ENCODE results near the gene ZCCHC8.
"Not testable (repeated sequence)": the region's sequence is repeated elsewhere in the genome, so short reads cannot be mapped to it uniquely, and the experiment has no call there.

ZCCHC8 gene

GRCh38 chr12:122473543-122474323, 27.0 kb downstream of the ZCCHC8 start:
- H3K4me3 ChIP-seq (ENCODE audit: low read depth, low read length): no peak overlapping the region

- H3K4me3 ChIP-seq (ENCODE audit: low read depth, low read length): no peak overlapping the region
Measured at GRCh38 chr12:122471324-122472226, 29.2 kb downstream of the ZCCHC8 start.

GRCh38 chr12:122470576-122470975, 30.2 kb downstream of the ZCCHC8 start:
- not testable (repeated sequence) for H3K4me3 ChIP-seq (ENCODE audit: low read depth, low read length)

- not testable (repeated sequence) for H3K4me3 ChIP-seq (ENCODE audit: low read depth, low read length)
Measured at GRCh38 chr12:122469856-122470255, 30.9 kb downstream of the ZCCHC8 start.

- no peak overlapping the region for H3K4me3 ChIP-seq (ENCODE audit: low read depth, low read length)
Measured at GRCh38 chr12:122467983-122468382, 32.7 kb downstream of the ZCCHC8 start.

GRCh38 chr12:122464317-122465042, 36.3 kb downstream of the ZCCHC8 start:
- not testable (repeated sequence) for H3K4me3 ChIP-seq (ENCODE audit: low read depth, low read length)

GRCh38 chr12:122460641-122461040, 40.1 kb downstream of the ZCCHC8 start:
- H3K4me3 ChIP-seq (ENCODE audit: low read depth, low read length): no peak overlapping the region

- no peak overlapping the region for H3K4me3 ChIP-seq (ENCODE audit: low read depth, low read length)
Measured at GRCh38 chr12:122460061-122460460, 40.7 kb downstream of the ZCCHC8 start.

- H3K4me3 ChIP-seq (ENCODE audit: low read depth, low read length): no peak overlapping the region
Measured at GRCh38 chr12:122459211-122459610, 41.5 kb downstream of the ZCCHC8 start.

- no peak overlapping the region for H3K4me3 ChIP-seq (ENCODE audit: low read depth, low read length)
Measured at GRCh38 chr12:122458105-122459035, 42.4 kb downstream of the ZCCHC8 start.

GRCh38 chr12:122457627-122458026, 43.1 kb downstream of the ZCCHC8 start:
- no peak overlapping the region for H3K4me3 ChIP-seq (ENCODE audit: low read depth, low read length)

- H3K4me3 ChIP-seq (ENCODE audit: low read depth, low read length): no peak overlapping the region
Measured at GRCh38 chr12:122454739-122455138, 46.0 kb downstream of the ZCCHC8 start.

GRCh38 chr12:122454250-122454721, 46.4 kb downstream of the ZCCHC8 start:
- H3K4me3 ChIP-seq (ENCODE audit: low read depth, low read length): no peak overlapping the region

- no peak overlapping the region for H3K4me3 ChIP-seq (ENCODE audit: low read depth, low read length)
Measured at GRCh38 chr12:122452701-122453285, 47.9 kb downstream of the ZCCHC8 start.

GRCh38 chr12:122449317-122449716, 51.4 kb downstream of the ZCCHC8 start:
- H3K4me3 ChIP-seq (ENCODE audit: low read depth, low read length): no peak overlapping the region

- H3K4me3 ChIP-seq (ENCODE audit: low read depth, low read length): not testable (repeated sequence)
Measured at GRCh38 chr12:122447825-122448224, 52.9 kb downstream of the ZCCHC8 start.

GRCh38 chr12:122446390-122446789, 54.3 kb downstream of the ZCCHC8 start:
- H3K4me3 ChIP-seq (ENCODE audit: low read depth, low read length): not testable (repeated sequence)

GRCh38 chr12:122444071-122444470, 56.7 kb downstream of the ZCCHC8 start:
- H3K4me3 ChIP-seq (ENCODE audit: low read depth, low read length): not testable (repeated sequence)

- not testable (repeated sequence) for H3K4me3 ChIP-seq (ENCODE audit: low read depth, low read length)
Measured at GRCh38 chr12:122438822-122439221, 61.9 kb downstream of the ZCCHC8 start.

GRCh38 chr12:122437656-122438121, 63.0 kb downstream of the ZCCHC8 start:
- H3K4me3 ChIP-seq (ENCODE audit: low read depth, low read length): no peak overlapping the region
